IPS-NIHi11 (cell line): ENCODE measurements around the gene FGD5.
A peak's percentile ranks its signal among the peaks of the same experiment; 100 is the strongest.

Experiments
- DNase-seq: peaks from one replicate; pipeline ENCODE4 v3.0.0; 2012; ENCODE audit warnings: mixed read lengths, low spot score

FGD5 gene

GRCh38 chr3:14789640-14790285, 29.0 kb upstream of the FGD5 start:
- no peak for DNase-seq

GRCh38 chr3:14791343-14791945, 27.3 kb upstream of the FGD5 start:
- DNase-seq = peak; percentile 87

- no peak for DNase-seq
These were observed 26.1 kb upstream of the FGD5 start for GRCh38 chr3:14792691-14793121.

- DNase-seq = no peak
These were observed 25.5 kb upstream of the FGD5 start for GRCh38 chr3:14793126-14793857.

GRCh38 chr3:14793858-14794234, 24.9 kb upstream of the FGD5 start:
- no peak for DNase-seq

GRCh38 chr3:14794435-14794834, 24.3 kb upstream of the FGD5 start:
- no peak for DNase-seq

- no peak for DNase-seq
These were observed 22.8 kb upstream of the FGD5 start for GRCh38 chr3:14795996-14796395.

- no peak for DNase-seq
These were observed 22.2 kb upstream of the FGD5 start for GRCh38 chr3:14796403-14797077.

GRCh38 chr3:14797731-14798130, 21.0 kb upstream of the FGD5 start:
- DNase-seq = no peak

GRCh38 chr3:14798231-14798630, 20.5 kb upstream of the FGD5 start:
- DNase-seq = no peak

- DNase-seq = no peak
These were observed 19.6 kb upstream of the FGD5 start for GRCh38 chr3:14799146-14799545.

- no peak for DNase-seq
These were observed 17.7 kb upstream of the FGD5 start for GRCh38 chr3:14801031-14801430.

- no peak for DNase-seq
These were observed 16.9 kb upstream of the FGD5 start for GRCh38 chr3:14801668-14802380.

GRCh38 chr3:14802381-14802731, 16.4 kb upstream of the FGD5 start:
- no peak for DNase-seq

GRCh38 chr3:14803101-14803980, 15.4 kb upstream of the FGD5 start:
- DNase-seq = peak; percentile 47

GRCh38 chr3:14803981-14804834, 14.6 kb upstream of the FGD5 start:
- DNase-seq = no peak

GRCh38 chr3:14804835-14805780, 13.7 kb upstream of the FGD5 start:
- DNase-seq = no peak

- no peak for DNase-seq
These were observed 12.7 kb upstream of the FGD5 start for GRCh38 chr3:14805961-14806537.
